ENCODE results near the gene TOGARAM1. TPM values are rescaled to one million over a fixed set of nuclear protein-coding genes. Genes with fewer than 3 reads are reported as not detected.
A peak's percentile ranks its signal among the peaks of the same experiment; 100 is the strongest.

Gene TOGARAM1
- total RNA-seq, 1 experiment from 2014 or later = 6.4 TPM

DNA sequence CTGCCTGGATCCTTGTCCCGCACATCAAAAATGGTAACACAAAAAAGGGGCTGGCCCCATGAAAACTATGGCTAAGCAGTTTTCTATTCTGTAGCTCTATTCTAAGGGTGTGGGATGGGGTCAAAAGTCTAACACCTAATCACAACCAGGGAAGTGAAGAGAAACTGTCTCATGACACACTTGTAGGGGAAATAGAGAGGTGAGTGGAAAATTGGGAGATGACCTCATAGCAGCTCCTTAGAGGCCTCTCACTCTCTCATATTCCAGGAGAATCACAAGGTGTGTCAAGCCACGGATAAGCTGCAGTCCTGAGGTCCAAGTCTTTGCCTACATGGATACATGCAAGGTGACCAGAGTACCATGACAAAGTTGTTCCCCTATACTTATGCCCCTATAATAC is 10.9 kb upstream of the TOGARAM1 start:
- ChIA-PET CTCF (no interaction called here), POLR2A (no interaction called here)
- H3K27ac Mint-ChIP-seq = no peak overlapping the region
- no peak for TF ChIP-seq NR1H2 (CRISPR knock-in tag; IDR thresholded peaks at IDR 0.05)
- no peak for TF ChIP-seq ZNF416 (CRISPR knock-in tag; IDR thresholded peaks at IDR 0.05)
- TF ChIP-seq FOXP1 (CRISPR knock-in tag; IDR thresholded peaks at IDR 0.05; ENCODE audit: borderline replicate concordance) = no peak
- TF ChIP-seq, protein P1, sequence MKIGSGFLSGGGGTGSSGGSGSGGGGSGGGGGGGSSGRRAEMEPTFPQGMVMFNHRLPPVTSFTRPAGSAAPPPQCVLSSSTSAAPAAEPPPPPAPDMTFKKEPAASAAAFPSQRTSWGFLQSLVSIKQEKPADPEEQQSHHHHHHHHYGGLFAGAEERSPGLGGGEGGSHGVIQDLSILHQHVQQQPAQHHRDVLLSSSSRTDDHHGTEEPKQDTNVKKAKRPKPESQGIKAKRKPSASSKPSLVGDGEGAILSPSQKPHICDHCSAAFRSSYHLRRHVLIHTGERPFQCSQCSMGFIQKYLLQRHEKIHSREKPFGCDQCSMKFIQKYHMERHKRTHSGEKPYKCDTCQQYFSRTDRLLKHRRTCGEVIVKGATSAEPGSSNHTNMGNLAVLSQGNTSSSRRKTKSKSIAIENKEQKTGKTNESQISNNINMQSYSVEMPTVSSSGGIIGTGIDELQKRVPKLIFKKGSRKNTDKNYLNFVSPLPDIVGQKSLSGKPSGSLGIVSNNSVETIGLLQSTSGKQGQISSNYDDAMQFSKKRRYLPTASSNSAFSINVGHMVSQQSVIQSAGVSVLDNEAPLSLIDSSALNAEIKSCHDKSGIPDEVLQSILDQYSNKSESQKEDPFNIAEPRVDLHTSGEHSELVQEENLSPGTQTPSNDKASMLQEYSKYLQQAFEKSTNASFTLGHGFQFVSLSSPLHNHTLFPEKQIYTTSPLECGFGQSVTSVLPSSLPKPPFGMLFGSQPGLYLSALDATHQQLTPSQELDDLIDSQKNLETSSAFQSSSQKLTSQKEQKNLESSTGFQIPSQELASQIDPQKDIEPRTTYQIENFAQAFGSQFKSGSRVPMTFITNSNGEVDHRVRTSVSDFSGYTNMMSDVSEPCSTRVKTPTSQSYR (CRISPR knock-in tag; IDR thresholded peaks at IDR 0.05) = no peak
- TF ChIP-seq, protein P2, sequence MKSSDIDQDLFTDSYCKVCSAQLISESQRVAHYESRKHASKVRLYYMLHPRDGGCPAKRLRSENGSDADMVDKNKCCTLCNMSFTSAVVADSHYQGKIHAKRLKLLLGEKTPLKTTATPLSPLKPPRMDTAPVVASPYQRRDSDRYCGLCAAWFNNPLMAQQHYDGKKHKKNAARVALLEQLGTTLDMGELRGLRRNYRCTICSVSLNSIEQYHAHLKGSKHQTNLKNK (CRISPR knock-in tag; IDR thresholded peaks at IDR 0.05) = no peak
- no peak for TF ChIP-seq TCF7 (CRISPR knock-in tag; IDR thresholded peaks at IDR 0.05; ENCODE audit: low read depth)
- TF ChIP-seq GTF2I (CRISPR knock-in tag; conservative IDR thresholded peaks at IDR 0.05) = no peak
- TF ChIP-seq RORB (CRISPR knock-in tag; IDR thresholded peaks at IDR 0.05) = no peak
- TF ChIP-seq, protein P3, sequence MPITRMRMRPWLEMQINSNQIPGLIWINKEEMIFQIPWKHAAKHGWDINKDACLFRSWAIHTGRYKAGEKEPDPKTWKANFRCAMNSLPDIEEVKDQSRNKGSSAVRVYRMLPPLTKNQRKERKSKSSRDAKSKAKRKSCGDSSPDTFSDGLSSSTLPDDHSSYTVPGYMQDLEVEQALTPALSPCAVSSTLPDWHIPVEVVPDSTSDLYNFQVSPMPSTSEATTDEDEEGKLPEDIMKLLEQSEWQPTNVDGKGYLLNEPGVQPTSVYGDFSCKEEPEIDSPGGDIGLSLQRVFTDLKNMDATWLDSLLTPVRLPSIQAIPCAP (CRISPR knock-in tag; IDR thresholded peaks at IDR 0.05) = no peak
- TF ChIP-seq, protein P4, sequence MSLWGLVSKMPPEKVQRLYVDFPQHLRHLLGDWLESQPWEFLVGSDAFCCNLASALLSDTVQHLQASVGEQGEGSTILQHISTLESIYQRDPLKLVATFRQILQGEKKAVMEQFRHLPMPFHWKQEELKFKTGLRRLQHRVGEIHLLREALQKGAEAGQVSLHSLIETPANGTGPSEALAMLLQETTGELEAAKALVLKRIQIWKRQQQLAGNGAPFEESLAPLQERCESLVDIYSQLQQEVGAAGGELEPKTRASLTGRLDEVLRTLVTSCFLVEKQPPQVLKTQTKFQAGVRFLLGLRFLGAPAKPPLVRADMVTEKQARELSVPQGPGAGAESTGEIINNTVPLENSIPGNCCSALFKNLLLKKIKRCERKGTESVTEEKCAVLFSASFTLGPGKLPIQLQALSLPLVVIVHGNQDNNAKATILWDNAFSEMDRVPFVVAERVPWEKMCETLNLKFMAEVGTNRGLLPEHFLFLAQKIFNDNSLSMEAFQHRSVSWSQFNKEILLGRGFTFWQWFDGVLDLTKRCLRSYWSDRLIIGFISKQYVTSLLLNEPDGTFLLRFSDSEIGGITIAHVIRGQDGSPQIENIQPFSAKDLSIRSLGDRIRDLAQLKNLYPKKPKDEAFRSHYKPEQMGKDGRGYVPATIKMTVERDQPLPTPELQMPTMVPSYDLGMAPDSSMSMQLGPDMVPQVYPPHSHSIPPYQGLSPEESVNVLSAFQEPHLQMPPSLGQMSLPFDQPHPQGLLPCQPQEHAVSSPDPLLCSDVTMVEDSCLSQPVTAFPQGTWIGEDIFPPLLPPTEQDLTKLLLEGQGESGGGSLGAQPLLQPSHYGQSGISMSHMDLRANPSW (CRISPR knock-in tag; conservative IDR thresholded peaks at IDR 0.05; ENCODE audit: low read depth) = no peak
- no peaks in the 10 kb centered on the region for H3K4me1 Mint-ChIP-seq
- DNase-seq (ENCODE audit: low spot score) (no peak), ATAC-seq (no peak)
- H3K27me3 Mint-ChIP-seq (ENCODE audit: low read depth) = no peaks in the 10 kb centered on the region
- H3K4me3 Mint-ChIP-seq = no peak overlapping the region
- peaks cover 15% of the 10 kb centered on the region for H3K9me3 Mint-ChIP-seq
- peaks cover 19% of the 10 kb centered on the region for H3K36me3 Mint-ChIP-seq

DNA sequence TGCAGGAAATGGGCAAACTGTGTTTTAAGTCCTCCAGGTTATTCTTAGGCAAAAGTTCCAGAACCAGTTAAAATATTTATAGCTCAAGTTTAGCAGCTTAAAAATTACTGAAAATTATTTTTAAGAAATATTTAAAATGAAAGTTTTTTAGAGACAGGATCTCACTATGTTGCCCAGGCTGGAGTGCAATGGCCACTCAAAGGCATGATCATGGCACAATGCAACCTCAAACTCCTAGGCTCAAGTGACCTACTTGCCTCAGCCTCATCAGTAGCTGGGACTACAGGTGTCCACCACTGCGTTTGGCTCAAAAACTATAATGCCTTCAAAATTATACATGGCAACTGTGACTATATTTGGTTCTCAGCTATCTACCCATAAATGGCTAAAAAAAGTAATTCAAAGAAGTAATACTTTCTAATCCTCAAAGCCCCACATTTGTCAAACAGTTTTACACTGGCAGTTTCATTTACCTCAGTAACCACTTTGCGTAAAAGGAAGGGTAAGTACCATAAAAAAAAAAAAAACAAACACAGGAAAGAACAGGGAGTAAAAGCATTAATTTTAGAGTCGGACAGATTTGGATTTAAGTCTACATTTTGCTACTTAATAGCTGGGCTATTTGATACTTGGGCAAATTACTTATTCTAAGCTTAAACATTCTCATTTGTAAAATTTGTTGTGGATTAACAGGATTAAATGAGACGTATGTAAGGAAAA is 9.4 kb upstream of the TOGARAM1 start:
- CTCF ChIA-PET = no interaction called here
- TF ChIP-seq, protein P5, sequence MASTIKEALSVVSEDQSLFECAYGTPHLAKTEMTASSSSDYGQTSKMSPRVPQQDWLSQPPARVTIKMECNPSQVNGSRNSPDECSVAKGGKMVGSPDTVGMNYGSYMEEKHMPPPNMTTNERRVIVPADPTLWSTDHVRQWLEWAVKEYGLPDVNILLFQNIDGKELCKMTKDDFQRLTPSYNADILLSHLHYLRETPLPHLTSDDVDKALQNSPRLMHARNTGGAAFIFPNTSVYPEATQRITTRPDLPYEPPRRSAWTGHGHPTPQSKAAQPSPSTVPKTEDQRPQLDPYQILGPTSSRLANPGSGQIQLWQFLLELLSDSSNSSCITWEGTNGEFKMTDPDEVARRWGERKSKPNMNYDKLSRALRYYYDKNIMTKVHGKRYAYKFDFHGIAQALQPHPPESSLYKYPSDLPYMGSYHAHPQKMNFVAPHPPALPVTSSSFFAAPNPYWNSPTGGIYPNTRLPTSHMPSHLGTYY (CRISPR knock-in tag; IDR thresholded peaks at IDR 0.05) = no peak
- peak; percentile 79; the same call in 1 of the 2 replicates for TF ChIP-seq ZNF121 (CRISPR knock-in tag; IDR thresholded peaks at IDR 0.05)
- POLR2A ChIA-PET = no interaction called here
- peaks cover 9% of the 10 kb centered on the region; the same call in 1 of the 2 replicates for H3K36me3 Mint-ChIP-seq
- no peaks in the 10 kb centered on the region for H3K4me1 Mint-ChIP-seq
- peaks cover 5% of the 10 kb centered on the region for H3K9me3 Mint-ChIP-seq
- no peak overlapping the region for H3K27ac Mint-ChIP-seq
- ATAC-seq (no peak), DNase-seq (ENCODE audit: low spot score) (no peak)
- H3K4me3 Mint-ChIP-seq = no peak overlapping the region
- H3K27me3 Mint-ChIP-seq (ENCODE audit: low read depth) = no peaks in the 10 kb centered on the region

DNA sequence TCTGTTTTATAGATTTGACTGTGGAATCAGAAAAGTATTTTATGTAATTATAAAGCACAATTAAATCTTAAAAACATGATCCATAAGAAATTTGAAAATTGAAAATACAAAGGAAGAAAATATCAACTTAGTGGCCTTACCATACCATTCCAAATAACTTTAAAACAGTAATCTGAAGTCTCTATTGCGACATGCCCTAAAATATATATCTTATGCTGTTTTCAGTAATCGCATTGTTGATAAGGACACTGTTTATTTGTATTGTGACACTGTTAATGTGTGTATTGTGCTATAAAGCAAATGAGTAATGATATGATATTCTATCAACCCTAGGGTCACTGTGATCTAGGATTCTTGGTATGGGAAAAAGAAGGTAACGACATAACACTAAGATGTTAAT is 7.2 kb upstream of the TOGARAM1 start:
- ChIA-PET CTCF (no interaction called here), POLR2A (no interaction called here)
- no peaks in the 10 kb centered on the region for H3K27me3 Mint-ChIP-seq (ENCODE audit: low read depth)
- DNase-seq (ENCODE audit: low spot score) = no peak
- ATAC-seq = no peak
- H3K27ac Mint-ChIP-seq = no peak overlapping the region
- H3K4me3 Mint-ChIP-seq = no peak overlapping the region
- H3K4me1 Mint-ChIP-seq = peaks cover 8% of the 10 kb centered on the region
- H3K9me3 Mint-ChIP-seq = no peaks in the 10 kb centered on the region
- H3K36me3 Mint-ChIP-seq = no peaks in the 10 kb centered on the region
- TF ChIP-seq ZNF232 (CRISPR knock-in tag; IDR thresholded peaks at IDR 0.05) = no peak
- TF ChIP-seq, protein P6, sequence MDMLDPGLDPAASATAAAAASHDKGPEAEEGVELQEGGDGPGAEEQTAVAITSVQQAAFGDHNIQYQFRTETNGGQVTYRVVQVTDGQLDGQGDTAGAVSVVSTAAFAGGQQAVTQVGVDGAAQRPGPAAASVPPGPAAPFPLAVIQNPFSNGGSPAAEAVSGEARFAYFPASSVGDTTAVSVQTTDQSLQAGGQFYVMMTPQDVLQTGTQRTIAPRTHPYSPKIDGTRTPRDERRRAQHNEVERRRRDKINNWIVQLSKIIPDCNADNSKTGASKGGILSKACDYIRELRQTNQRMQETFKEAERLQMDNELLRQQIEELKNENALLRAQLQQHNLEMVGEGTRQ (CRISPR knock-in tag; IDR thresholded peaks at IDR 0.05) = no peak
- TF ChIP-seq JAZF1 (CRISPR knock-in tag; IDR thresholded peaks at IDR 0.05) = no peak
- TF ChIP-seq CREM (CRISPR knock-in tag; IDR thresholded peaks at IDR 0.05) = no peak
- TF ChIP-seq NFATC4 (CRISPR knock-in tag; IDR thresholded peaks at IDR 0.05) = no peak
- no peak for TF ChIP-seq TCF7 (CRISPR knock-in tag; IDR thresholded peaks at IDR 0.05; ENCODE audit: low read depth)
- TF ChIP-seq FOXP1 (CRISPR knock-in tag; IDR thresholded peaks at IDR 0.05; ENCODE audit: borderline replicate concordance) = no peak
- TF ChIP-seq, protein P7, sequence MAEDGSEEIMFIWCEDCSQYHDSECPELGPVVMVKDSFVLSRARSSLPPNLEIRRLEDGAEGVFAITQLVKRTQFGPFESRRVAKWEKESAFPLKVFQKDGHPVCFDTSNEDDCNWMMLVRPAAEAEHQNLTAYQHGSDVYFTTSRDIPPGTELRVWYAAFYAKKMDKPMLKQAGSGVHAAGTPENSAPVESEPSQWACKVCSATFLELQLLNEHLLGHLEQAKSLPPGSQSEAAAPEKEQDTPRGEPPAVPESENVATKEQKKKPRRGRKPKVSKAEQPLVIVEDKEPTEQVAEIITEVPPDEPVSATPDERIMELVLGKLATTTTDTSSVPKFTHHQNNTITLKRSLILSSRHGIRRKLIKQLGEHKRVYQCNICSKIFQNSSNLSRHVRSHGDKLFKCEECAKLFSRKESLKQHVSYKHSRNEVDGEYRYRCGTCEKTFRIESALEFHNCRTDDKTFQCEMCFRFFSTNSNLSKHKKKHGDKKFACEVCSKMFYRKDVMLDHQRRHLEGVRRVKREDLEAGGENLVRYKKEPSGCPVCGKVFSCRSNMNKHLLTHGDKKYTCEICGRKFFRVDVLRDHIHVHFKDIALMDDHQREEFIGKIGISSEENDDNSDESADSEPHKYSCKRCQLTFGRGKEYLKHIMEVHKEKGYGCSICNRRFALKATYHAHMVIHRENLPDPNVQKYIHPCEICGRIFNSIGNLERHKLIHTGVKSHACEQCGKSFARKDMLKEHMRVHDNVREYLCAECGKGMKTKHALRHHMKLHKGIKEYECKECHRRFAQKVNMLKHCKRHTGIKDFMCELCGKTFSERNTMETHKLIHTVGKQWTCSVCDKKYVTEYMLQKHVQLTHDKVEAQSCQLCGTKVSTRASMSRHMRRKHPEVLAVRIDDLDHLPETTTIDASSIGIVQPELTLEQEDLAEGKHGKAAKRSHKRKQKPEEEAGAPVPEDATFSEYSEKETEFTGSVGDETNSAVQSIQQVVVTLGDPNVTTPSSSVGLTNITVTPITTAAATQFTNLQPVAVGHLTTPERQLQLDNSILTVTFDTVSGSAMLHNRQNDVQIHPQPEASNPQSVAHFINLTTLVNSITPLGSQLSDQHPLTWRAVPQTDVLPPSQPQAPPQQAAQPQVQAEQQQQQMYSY (CRISPR knock-in tag; IDR thresholded peaks at IDR 0.05) = no peak
- TF ChIP-seq ZNF671 (CRISPR knock-in tag; IDR thresholded peaks at IDR 0.05) = no peak
- no peak for TF ChIP-seq EMX1 (CRISPR knock-in tag; IDR thresholded peaks at IDR 0.05)

Data from WTC11 (cell line).